ENCODE measurements around the gene CLASP2. TPM values are rescaled to one million over a fixed set of nuclear protein-coding genes. Genes with fewer than 3 reads are reported as not detected.

Gene CLASP2
- total RNA-seq, 2 donors from 2014 or later: 34.8 to 47.8 TPM

DNA sequence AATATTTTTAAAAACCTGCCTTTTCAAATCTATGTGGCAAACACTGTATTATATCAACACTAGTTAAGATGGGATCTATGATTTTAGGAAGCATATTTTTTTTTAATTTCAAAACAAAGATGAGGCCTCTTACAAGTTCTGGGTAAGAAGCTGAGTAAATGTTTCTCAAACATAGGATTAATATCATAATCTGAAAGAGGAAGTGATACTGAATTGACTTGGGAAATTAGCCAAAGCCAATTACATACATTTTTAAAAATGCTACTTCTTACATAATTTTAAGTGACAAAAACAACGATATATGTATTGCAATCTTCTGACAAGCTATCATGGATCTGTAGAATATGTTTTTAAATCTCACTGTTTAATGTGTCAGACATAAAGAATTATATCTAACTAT is 142.7 kb downstream of the CLASP2 start:
- TF ChIP-seq, protein P1, sequence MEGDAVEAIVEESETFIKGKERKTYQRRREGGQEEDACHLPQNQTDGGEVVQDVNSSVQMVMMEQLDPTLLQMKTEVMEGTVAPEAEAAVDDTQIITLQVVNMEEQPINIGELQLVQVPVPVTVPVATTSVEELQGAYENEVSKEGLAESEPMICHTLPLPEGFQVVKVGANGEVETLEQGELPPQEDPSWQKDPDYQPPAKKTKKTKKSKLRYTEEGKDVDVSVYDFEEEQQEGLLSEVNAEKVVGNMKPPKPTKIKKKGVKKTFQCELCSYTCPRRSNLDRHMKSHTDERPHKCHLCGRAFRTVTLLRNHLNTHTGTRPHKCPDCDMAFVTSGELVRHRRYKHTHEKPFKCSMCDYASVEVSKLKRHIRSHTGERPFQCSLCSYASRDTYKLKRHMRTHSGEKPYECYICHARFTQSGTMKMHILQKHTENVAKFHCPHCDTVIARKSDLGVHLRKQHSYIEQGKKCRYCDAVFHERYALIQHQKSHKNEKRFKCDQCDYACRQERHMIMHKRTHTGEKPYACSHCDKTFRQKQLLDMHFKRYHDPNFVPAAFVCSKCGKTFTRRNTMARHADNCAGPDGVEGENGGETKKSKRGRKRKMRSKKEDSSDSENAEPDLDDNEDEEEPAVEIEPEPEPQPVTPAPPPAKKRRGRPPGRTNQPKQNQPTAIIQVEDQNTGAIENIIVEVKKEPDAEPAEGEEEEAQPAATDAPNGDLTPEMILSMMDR (IDR thresholded peaks at IDR 0.05): no peak
- TF ChIP-seq POLR2A (IDR thresholded peaks at IDR 0.05): no peak
- H3K27ac ChIP-seq: no peak overlapping the region
- H3K27me3 ChIP-seq: no peaks in the 10 kb centered on the region
- intact Hi-C loops (cut with DNase I): no loop called here
- peaks cover 0 to 3% of the 10 kb centered on the region in 2 donors for H3K36me3 ChIP-seq (replicated peaks in 1 of 2; ENCODE audit: insufficient read depth in 1 of 2, low read depth in 2 of 2)
- H3K9me3 ChIP-seq: no peaks in the 10 kb centered on the region
- no peak overlapping the region for H3K4me3 ChIP-seq
- ATAC-seq: no peak
- WGBS, 2 donors: 72 to 74% methylated on average over 1 of the region's 1 CpG
- no peak for DNase-seq
- no peaks in the 10 kb centered on the region for H3K4me1 ChIP-seq

DNA sequence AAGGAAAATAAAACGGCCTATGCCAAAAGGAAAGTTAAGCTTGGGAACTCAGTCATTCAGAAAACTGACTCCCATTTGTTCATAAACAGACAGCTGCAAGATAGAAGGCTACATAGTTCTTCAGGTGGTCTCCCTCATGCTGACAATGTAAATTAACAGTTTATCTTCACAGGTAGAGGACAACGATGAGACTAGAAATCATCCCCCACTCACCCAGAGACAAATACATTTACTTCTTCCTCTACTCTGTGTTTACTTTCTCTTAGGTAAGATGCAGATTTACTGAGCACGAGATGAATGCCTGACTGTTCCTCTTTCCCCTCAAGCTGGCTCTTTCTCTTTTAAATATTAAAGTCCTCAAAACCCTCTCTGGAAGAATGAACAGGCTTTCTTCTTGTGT is 160.2 kb downstream of the CLASP2 start:
- TF ChIP-seq POLR2A (IDR thresholded peaks at IDR 0.05): no peak
- TF ChIP-seq, protein P1 (IDR thresholded peaks at IDR 0.05): no peak
- Histone ChIP-seq H3K27ac (no peak overlapping the region), H3K9me3 (no peaks in the 10 kb centered on the region), H3K4me3 (no peak overlapping the region), H3K4me1 (no peaks in the 10 kb centered on the region), H3K36me3 (replicated peaks in 1 of 2; ENCODE audit: insufficient read depth in 1 of 2, low read depth in 2 of 2) (peaks cover 0 to under 1% of the 10 kb centered on the region in 2 donors), H3K27me3 (no peaks in the 10 kb centered on the region)
- intact Hi-C loops (cut with DNase I): no loop called here
- no peak for ATAC-seq
- 53 to 71% methylated on average over 3 of the region's 3 CpGs for WGBS, 2 donors
- no peak for DNase-seq

DNA sequence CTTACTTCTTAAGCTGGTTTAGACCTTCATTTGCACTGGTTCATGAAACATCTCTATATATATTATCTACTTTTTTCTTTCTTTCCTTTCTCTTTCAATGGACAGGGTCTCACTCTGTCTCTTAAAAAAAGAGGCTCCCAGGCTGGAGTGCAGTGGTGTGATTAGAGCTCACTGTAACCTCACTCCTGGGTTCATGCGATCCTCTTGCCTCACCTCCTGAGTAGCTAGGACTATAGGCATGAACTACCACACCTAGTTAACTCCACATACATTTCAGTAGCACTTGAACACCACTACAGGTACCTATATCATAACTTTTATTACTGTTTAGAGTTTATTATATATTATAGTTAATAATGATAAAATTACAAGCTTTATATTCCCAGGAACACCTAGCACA is 160.8 kb downstream of the CLASP2 start:
- DNase-seq: no peak
- Histone ChIP-seq H3K36me3 (replicated peaks in 1 of 2; ENCODE audit: insufficient read depth in 1 of 2, low read depth in 2 of 2) (peaks cover 0 to 3% of the 10 kb centered on the region in 2 donors), H3K27me3 (no peaks in the 10 kb centered on the region), H3K27ac (no peak overlapping the region), H3K4me3 (no peak overlapping the region), H3K9me3 (no peaks in the 10 kb centered on the region), H3K4me1 (no peaks in the 10 kb centered on the region)
- TF ChIP-seq, protein P1 (IDR thresholded peaks at IDR 0.05): no peak
- no peak for TF ChIP-seq POLR2A (IDR thresholded peaks at IDR 0.05)
- intact Hi-C loops (cut with DNase I): no loop called here
- 93 to 100% methylated on average over 1 of the region's 1 CpG for WGBS, 2 donors
- no peak for ATAC-seq

- Histone ChIP-seq H3K27me3 (no peaks in the 10 kb centered on the region), H3K9me3 (no peaks in the 10 kb centered on the region), H3K4me3 (no peak overlapping the region), H3K36me3 (replicated peaks in 1 of 2; ENCODE audit: insufficient read depth in 1 of 2, low read depth in 2 of 2) (peaks cover 5 to 6% of the 10 kb centered on the region in 2 donors), H3K4me1 (no peaks in the 10 kb centered on the region), H3K27ac (no peak overlapping the region)
- intact Hi-C loops (cut with DNase I): no loop called here
- ATAC-seq: no peak
- no peak for DNase-seq
- TF ChIP-seq POLR2A (IDR thresholded peaks at IDR 0.05): no peak
- TF ChIP-seq, protein P1 (IDR thresholded peaks at IDR 0.05): no peak
- WGBS, 2 donors: 88 to 94% methylated on average over 1 of the region's 1 CpG
Measured at GRCh38 chr3:33547101-33547500, 171.0 kb downstream of the CLASP2 start.

- 63 to 70% methylated on average over 1 of the region's 1 CpG for WGBS, 2 donors
- H3K36me3 ChIP-seq (replicated peaks in 1 of 2; ENCODE audit: insufficient read depth in 1 of 2, low read depth in 2 of 2): peaks cover 2 to 6% of the 10 kb centered on the region in 2 donors
- no peak overlapping the region for H3K27ac ChIP-seq
- no peak for DNase-seq
- intact Hi-C loops (cut with DNase I): no loop called here
- TF ChIP-seq, protein P1 (IDR thresholded peaks at IDR 0.05): no peak
- no peak for TF ChIP-seq POLR2A (IDR thresholded peaks at IDR 0.05)
- H3K4me1 ChIP-seq: no peaks in the 10 kb centered on the region
- H3K9me3 ChIP-seq: no peaks in the 10 kb centered on the region
- no peak overlapping the region for H3K4me3 ChIP-seq
- ATAC-seq: no peak
- no peaks in the 10 kb centered on the region for H3K27me3 ChIP-seq
Measured at GRCh38 chr3:33544126-33544525, 173.9 kb downstream of the CLASP2 start.

Data from body of pancreas (tissue), 4 donors.